Skin epidermis (tissue), 12 donors: ENCODE data around the gene P2RX5.

Source experiments
- H3K27ac ChIP-seq, 21 experiments: fragments of 200-600 bp; sonication (generic) in 11 of 21; one replicate each; pipeline ENCODE4 v1.5.0; 2020; ENCODE audit warnings: mild to moderate bottlenecking in 3 of 21, inconsistent platforms in 2 of 21, moderate library complexity in 2 of 21
- H3K4me3 ChIP-seq, 7 experiments: fragments of 200-600 bp; sonication (generic) in 2 of 7; one replicate each; pipeline ENCODE4 v1.5.0; 2020; ENCODE audit warnings: inconsistent platforms in 2 of 7, mild to moderate bottlenecking in 2 of 7, moderate library complexity in 1 of 7

The P2RX5 gene

DNA sequence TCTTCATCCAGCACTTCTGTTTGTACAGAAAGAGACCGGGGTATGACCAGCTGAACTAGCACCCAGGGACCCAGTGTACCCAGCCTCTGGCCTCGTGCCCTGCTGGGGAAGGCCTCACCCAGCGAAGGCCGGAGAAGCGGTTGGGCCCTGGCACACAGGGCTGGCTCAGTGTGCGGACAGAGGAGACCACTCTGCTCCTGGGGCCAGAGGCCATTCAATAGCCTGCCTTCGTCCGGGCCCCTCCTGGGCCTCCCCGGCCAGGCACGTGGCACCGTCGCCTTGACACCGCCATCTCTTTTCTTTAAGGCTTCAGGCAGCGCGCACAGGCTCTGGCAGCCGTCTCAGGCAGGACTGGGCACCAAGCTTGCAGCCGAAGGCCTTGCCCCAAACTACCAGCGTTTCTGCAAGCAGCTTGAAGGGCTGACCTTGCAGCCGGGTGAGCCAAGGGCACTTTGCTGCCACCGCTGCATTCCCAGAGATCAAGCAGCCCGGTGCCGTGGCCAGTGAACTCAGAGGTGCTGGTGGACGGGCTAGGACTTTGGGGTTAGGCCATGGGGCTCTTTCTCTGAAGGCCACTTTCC is 35.6 kb downstream of the P2RX5 start:
- H3K27ac ChIP-seq, result peak overlapping the region in 16 of 21 experiments; percentile 8 to 81 (median 56)
- H3K4me3 ChIP-seq, result no peak overlapping the region

DNA sequence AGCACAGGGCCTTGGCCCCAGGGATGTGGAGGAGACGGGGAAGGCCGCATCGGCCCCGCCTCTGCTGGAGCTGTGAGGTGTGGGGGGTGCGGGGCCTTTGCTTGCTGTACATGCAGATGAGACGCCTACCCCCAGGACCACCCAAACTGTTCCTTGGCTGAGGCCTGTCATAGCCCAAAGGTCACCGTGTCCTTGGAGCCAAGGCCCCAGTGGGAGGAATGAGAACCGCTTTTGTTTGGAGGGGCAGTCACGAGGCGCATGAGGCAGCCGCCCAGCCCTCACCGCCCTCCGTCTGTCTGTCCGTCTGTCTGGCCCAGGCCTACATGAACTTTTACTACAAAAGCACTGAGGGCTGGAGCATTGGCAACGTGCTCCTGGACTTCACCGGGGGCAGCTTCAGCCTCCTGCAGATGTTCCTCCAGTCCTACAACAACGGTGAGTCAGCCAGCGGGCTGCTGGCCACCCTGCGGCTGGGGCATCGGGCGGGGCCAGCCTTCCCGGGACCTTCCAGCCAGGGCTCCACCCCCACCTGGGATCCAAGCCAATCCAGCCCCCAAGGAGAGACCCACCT is 36.3 kb downstream of the P2RX5 start:
- no peak overlapping the region for H3K4me3 ChIP-seq
- H3K27ac ChIP-seq, result peak overlapping the region in 17 of 21 experiments; percentile 8 to 81 (median 60)

DNA sequence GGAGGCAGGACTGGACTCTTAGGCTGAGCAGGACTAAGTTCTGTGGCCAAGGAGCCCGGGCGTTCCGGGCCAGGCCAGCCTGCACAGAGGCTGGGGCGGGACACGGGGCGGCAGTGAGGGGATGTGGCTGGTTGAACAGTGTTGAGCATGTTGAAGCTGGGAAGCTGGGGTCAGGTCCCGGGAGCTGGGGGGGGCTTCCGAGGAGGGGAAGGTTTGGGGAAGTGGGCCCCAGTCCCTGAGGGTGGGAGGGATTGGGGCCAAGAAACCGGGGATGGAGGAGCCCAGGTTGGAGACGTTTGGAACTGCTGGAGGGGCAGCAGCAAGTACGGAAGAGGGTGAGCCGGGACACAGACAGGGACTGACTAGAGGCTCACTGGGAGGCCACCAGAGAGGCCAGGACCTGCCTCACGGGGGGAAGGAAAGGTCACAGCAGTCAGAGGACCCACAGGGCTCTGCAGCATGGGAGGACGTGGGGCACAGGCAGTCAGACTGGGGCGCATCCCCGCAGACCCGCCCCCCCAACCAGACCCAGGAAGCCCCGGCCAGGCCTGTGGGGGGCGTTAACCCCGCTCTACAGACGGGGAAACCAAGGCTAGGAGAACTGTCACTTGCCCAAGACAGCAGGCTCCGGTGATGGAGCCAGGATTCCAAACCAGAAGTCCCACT is 37.0 kb downstream of the P2RX5 start:
- Histone ChIP-seq H3K4me3 (no peak overlapping the region), H3K27ac (peak overlapping the region in 17 of 21 experiments; percentile 8 to 81 (median 60))

DNA sequence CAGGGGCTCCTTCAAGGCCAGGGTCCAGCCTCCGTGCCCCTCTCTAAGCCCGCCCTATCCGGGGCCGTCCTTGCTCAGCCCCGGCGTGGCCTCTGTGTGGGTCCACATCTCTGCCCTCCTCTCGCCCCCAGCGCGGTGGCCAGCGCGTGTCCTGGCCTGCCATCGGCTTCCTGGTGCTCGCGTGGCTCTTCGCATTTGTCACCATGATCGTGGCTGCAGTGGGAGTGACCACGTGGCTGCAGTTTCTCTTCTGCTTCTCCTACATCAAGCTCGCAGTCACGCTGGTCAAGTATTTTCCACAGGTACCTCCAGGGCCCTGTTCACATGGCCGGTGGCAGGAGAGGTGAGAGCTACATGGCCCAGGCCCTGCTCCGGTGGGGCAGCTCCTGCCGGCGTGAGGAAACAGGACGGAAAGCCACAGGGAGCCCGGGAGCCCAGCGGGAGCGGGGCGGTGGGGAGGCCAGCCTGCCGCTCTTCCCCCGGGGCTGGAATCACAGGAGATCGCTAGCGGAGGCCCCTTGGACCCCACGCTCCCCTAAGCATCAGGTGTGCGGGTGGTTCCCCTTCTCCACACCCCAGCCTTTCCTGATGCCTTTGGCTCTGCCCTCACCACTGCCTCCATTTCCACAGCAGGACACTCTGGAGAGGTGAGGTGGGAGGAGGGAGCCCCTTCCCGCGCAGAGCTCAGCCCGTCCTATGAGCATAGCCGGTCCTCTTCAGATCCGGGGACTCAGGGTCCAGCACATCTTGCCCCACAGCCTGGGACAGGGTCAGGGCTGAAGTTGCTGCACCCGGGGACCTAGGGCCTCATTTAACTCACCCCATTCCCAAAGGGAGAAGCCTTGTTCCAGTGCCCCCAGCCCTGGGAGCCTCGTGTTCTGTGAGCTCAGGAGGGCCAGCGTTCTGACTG is 37.8 kb downstream of the P2RX5 start:
- H3K27ac ChIP-seq, result peak overlapping the region in 8 of 21 experiments; percentile 10 to 81 (median 70)

DNA sequence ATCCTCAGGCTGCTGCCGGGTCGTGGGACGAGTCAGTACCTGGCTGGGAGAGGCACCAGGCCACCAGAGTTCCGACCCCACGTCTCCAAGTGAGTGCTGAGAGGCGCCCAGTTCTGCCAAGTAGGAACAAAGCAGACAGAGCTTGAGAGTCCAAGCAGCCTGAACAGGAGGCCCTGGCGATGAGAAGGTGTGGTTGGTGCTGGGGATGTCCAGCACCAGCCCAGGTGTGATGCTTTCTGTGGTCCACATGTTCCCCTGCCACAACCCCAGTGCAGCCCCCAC is 38.4 kb downstream of the P2RX5 start:
- H3K4me3 ChIP-seq, result no peak overlapping the region
- H3K27ac ChIP-seq, result peak overlapping the region in 1 of 21 experiments; percentile 33

More for the DNA sequence above, 37.8 kb downstream of the P2RX5 start:
- H3K4me3 ChIP-seq, result no peak overlapping the region

DNA sequence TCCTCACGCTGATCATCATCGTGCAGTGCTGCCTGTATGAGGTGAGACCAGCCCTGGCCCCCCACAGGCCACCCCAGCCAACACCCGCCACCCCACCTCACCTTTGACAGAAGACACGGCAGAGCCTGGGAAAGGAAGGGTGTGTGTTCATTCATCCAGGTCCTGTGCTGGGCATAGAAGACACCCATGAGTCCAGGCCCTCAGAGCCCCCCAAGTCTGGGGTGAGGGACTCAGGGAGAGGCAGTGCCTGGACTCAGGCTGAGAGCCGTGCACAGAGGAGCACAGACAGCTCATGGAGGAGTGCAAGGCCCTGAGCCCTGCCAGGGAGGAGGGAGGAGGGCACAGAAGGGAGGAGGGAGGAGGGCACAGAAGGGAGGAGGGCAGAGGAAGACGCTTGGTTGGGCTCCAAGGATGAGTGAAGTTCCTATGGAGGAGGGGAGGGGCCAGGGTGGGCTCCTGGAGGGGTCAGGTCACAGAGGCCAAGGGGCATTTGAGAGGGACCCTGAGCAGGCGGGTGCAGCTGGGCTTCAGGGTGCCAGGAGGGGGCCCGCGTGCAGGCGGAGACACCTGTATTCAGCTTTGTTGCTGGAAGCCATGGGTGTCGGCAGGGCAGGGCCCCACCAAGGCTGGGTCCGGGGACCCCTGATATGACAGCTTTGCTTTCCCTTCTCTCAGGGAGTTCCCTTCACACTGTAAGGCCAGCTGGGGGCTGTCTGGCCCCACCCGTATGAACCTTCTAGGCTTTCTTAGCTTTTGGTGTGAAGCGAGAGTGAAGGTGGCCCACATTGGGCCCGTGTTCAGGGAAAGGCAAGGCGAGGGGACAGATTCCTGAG is 39.0 kb downstream of the P2RX5 start:
- Histone ChIP-seq H3K27ac (peak overlapping the region in 1 of 21 experiments; percentile 8), H3K4me3 (no peak overlapping the region)

DNA sequence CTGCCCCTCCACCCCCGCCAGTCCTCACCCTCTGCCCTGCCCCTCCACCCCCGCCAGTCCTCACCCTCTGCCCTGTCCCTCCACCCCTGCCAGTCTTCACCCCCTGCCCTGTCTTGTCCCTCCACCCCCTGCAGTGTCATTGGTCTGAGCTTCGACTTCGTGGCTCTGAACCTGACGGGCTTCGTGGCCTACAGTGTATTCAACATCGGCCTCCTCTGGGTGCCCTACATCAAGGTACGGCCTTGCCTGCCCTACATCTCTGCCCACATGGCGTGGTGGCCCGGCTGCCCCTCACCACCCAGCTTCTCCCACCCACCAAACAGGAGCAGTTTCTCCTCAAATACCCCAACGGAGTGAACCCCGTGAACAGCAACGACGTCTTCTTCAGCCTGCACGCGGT is 39.6 kb downstream of the P2RX5 start:
- Histone ChIP-seq H3K27ac (no peak overlapping the region), H3K4me3 (no peak overlapping the region)

DNA sequence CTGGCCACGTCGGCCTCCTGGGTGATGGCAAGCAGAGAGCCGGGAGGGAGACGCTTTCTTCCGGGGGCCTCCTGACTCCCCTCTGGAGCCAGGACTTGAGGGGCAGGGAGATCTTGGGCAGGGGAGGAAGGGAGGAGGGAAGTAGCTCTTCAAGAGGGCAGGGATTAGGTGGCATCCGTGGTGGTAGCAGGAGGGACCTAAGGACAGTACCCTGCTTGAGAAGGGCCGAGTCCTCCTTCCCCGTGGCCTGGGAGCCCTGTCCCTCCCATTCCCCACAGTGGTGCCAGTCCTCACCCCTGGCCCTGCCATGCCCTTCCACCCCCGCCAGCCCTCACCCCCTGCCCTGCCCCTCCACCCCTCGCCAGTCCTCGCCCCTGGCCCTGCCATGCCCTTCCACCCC is 40.2 kb downstream of the P2RX5 start:
- Histone ChIP-seq H3K4me3 (no peak overlapping the region), H3K27ac (no peak overlapping the region)

DNA sequence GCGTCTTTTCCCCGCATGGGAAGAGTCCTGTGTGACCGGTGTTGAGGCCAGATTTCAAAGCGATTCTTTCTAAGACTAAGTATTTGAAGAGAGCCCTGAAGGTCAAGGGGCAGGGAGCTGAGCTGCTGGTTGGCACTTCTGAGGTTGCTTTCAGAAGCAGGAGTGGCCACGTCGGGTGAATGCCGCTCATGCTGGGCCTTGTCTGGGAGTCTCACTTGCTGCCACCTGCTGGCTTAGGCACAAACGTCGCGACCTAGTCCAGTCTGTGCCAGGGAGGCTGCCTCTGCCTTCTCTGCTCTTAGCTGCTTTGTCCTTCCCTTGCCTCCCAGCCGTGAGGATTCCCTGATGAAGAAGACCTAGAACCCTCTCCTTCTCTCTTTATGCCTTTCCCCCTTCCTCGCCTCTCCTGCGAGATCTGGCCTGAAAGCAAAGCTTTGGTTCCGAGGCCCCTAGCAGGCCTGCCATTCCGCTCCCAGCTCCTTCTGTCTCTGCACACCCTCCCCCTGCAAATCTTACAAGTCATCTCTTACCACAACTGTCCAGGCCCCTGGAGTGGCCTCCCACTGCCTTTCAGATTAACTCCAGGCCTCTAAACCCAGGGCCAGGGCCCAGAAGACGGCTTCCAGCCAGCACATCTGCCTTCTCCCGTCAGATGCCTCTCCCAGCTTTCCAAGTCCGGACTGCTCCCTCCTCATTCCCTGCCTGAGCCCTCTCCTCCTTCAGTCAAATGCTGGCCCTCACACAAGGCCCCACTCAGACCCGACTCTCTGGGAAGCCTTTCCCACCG is 48.0 kb downstream of the P2RX5 start:
- Histone ChIP-seq H3K4me3 (no peak overlapping the region), H3K27ac (peak overlapping the region in 9 of 21 experiments; percentile 8 to 53 (median 24))

DNA sequence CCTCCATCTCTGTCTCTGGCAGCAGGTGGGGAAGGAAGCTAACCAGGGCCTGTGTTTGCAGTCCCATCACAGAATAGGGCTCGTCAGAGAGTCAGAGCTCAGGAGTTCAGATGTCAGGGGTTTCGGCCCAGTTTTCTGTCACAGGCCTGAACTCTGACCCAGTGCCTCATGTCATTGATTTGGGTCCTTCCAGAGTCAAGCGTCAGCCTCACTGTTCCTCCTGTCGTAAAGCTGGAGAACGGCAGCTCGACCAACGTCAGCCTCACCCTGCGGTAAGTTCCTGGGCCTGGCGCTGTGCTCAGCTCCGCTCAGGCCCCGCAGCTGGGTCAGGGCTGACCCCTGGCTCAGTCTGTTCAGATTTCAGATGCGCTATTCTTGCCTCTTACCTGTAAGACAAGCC is 48.7 kb downstream of the P2RX5 start:
- Histone ChIP-seq H3K4me3 (no peak overlapping the region), H3K27ac (peak overlapping the region in 6 of 21 experiments; percentile 11 to 53 (median 34))

DNA sequence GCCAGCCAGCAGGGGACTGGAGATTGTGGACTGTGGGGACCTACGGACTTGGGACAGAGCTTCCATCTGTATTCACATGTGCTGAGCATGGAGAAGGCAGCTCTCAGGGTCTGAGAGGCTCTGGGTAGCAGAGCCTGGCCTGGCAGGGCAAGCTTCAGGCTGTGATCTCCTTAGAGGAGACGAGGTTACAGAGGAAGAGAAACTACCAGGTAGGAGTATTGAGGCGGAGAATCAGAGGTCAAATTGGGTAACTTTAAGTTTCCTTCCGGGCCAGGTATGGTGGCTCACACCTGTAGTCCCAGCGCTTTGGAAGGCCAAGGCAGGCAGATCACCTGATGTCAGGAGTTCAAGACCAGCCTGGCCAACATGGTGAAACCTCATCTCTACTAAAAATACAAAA is 50.6 kb downstream of the P2RX5 start:
- Histone ChIP-seq H3K27ac (no peak overlapping the region), H3K4me3 (no peak overlapping the region)

DNA sequence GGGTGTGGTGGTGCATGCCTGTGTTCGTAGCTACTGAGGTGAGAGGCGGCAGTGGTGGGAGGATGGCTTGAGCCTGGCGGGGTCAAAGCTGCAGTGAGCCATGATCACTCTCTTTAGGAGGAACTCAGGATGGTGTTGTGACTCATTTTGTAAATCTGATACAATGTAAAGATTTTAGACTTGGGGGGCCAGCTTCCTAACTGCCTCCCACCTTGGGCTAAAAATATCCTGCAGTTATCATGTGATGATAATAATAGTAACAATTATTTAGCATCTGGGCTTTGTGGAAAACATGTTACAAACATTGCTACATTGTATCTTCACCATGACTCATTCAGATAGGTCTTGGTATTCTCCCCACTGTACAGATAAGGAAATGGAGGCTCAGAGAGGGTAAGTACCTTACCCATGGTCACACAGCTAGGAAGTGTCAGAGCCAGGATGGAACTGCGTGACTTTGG is 52.0 kb downstream of the P2RX5 start:
- H3K27ac ChIP-seq, result no peak overlapping the region
- H3K4me3 ChIP-seq, result no peak overlapping the region

DNA sequence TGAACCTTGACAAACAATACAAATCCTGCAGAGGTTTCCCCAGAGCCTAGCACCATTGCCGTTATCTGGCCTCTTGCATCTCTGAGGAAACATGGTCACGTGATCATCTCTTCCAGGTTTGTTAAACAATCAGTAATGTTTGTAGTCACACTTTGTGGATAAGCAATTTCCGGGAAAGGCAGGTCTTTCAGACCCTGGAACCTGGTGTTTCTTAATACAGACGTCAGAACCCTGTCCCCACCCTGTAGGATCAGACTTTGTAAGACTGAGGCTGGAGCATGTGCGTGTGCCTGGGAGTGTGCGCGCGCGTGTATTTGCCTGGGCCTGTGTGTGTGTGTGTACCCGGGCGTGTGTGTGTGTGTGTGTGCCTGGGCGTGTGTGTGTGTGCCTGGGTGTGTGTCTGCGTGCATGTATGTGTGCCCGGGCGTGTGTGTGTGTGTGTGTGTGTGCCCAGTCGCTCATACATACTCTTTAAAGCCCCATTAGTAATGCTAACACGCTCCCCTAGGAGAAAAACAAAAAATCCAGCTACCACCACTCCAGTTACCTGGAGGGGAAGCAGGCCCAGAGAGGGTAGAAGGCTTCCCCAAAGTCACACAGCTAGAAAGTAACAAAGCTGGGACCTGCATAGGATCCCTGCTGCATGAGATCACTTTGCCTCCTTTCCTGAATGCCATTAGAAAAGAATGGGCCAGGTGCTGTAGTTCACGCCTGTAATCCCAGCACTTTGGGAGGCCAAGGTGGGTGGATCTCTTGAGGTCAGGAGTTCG is 54.1 kb downstream of the P2RX5 start:
- Histone ChIP-seq H3K4me3 (no peak overlapping the region), H3K27ac (no peak overlapping the region)

DNA sequence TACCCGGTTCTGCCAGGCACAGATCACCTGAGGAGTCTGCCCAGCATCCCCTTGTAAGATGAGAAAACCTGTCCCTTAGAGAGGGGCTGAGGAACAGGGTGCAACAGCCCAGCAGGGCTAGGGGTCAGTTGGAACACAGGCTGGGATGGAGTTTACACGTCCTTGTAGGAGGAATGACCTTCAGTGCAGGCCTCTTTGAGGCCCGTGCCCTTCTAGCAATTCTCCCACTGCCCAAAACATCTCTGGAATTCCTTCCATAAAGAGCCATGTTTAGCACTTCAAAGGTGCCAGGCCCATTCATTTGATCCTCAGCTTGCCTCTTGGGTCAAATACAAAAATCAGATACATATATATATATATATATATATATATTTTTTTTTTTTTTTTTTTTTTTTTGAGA is 54.9 kb downstream of the P2RX5 start:
- no peak overlapping the region for H3K27ac ChIP-seq

DNA sequence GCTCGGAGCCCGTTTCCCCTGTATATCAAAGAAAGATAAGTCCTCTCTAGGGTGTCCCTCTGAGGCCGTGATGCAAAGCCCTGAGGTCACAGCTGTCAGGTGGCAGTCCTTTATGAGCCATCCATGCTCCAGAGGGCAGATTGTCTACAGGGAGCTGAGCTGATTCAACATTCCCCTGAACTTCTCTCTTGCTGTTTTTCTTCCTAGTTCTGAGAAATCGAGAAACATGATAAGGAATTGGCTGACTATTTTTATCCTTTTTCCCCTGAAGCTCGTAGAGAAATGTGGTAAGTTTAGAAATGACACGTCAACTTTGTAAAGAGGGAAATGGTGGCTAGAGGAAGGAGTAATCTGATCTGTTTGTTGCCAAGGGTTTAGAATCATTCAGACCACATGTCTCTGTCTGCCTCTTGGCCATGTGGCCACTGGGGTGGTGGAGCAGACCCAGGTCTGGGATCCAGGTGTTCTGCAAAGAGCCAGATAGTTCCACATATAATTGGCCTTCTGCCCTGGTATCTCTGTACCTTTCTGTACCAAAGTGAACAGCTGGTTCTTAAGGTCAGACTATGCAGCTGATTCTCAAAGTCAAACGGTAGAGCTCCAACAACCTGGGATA is 55.9 kb downstream of the P2RX5 start:
- H3K27ac ChIP-seq, result peak overlapping the region in 2 of 21 experiments; percentile 19 to 20

More for the DNA sequence above, 54.9 kb downstream of the P2RX5 start:
- no peak overlapping the region for H3K4me3 ChIP-seq

DNA sequence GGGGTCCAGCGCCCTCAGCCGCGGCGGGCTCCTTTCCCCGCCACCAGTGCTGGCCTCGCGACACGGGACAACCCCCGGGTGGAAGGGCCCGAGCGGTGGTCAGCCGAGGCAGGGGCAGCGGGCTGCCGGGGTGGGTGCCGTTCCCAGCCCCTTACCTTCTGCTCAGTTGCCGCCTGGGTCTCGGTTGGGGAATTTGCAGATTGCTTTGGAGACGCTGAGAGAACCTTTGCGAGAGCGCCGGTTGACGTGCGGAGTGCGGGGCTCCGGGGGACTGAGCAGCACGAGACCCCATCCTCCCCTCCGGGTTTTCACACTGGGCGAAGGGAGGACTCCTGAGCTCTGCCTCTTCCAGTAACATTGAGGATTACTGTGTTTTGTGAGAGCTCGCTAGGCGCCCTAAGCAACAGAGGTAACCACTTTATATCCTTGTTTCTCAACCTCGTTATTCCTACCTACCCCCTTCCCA is 59.0 kb downstream of the P2RX5 start:
- H3K4me3 ChIP-seq, result peak overlapping the region; percentile 62 to 95 (median 75)

More for the DNA sequence above, 55.9 kb downstream of the P2RX5 start:
- no peak overlapping the region for H3K4me3 ChIP-seq

More for the DNA sequence above, 59.0 kb downstream of the P2RX5 start:
- peak overlapping the region; percentile 69 to 100 (median 98) for H3K27ac ChIP-seq
